Fibroblast of villous mesenchyme (primary cell): ENCODE measurements around the gene FAF1. TPM values are rescaled to one million over a fixed set of nuclear protein-coding genes. Genes with fewer than 3 reads are reported as not detected.
A peak's percentile ranks its signal among the peaks of the same experiment; 100 is the strongest.

Source experiments
- DNase-seq: peaks from one replicate; pipeline ENCODE4 v3.0.0-alpha.2; 2010; ENCODE audit warnings: low read depth
- H3K4me3 ChIP-seq: 2 replicates; pipeline ENCODE4 v1.5.1; 2011; ENCODE audit warnings: low read depth, mild to moderate bottlenecking, low read length
- CTCF ChIP-seq: IDR thresholded peaks from 2 replicates; pipeline ENCODE4 v1.5.1; 2012; ENCODE audit warnings: low read depth, mild to moderate bottlenecking, low read length; ENCODE audit not compliant: insufficient read depth
- total RNA-seq: library from RNA; depleted of rRNA; stranded (reverse); fragments of >200 nt; gene quantifications from 2 replicates; pipeline ENCODE4 v1.2.3, GENCODE V29; 2012

Gene FAF1
- total RNA-seq, 1 donor, result 55.7 TPM

- DNase-seq, result peak; percentile 47
- TF ChIP-seq CTCF, result no peak
- peak overlapping the region; percentile 75 for H3K4me3 ChIP-seq
Observed at GRCh38 chr1:50978144-50978851, 18.2 kb upstream of the FAF1 start.

DNA sequence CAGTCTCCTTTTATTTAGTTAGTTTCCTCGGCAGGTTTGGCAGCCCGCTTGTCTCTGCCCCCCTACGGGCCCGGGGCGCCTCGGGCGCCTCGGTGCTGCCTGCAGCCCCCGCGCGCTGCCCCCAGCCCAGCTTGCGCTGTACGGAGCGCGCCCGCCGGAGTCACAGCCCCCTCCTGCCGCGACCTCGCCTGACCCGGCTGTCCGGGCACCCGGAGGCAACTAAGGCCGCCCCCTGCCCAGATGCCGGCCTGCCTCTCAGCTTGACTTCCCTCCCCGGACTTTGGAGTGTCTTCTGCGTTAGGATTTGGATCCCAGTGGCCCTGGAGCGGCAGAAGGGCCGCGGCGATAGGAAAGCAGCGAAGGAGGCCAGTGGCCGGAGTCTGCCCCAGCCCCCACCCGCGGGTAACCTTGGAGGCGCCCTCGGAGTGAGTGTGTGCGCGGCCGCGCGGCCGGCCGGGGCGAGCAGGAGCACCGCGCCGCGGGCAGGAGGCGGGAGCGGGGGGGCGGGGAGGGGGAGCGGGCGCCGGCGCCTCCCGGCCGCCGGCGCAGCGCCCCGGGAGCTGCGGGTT is 17.6 kb upstream of the FAF1 start:
- DNase-seq, result peak; percentile 38
- peak overlapping the region; percentile 75 for H3K4me3 ChIP-seq
- no peak for TF ChIP-seq CTCF

DNA sequence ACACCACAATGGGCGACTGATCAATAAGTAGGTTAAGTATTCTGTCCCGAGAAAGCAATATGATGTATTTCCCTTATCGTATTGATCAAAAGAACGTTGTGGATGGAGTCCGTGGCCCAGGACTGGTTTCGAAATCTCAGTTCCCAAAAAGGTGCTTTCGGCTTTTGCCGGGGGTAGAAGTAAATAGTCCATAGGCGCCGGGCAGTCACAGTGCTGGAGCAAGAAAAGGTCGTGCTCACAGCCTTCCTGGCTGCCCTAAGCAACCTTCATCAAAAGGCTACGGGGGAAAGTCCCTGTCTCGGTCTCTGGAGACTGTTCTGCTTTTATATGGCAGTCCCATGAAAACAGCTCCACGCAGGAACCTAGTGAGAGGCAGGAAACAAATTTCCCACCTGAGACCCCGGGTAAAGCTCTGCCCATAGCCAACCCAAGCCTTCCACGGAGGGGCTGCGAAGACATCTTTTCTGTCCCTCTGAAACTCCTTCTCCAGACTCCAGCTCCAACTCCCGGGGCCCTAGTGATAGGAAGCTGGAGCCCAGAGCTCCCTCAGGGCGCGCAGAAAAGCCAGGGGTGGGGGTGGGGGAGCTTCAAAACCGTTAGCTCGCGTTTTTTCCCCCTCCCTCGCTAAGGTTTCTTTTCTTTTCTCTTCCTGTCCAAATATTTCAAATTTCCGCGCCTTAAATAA is 17.0 kb upstream of the FAF1 start:
- H3K4me3 ChIP-seq, result peak overlapping the region; percentile 75
- DNase-seq, result peak; percentile 37
- no peak for TF ChIP-seq CTCF

DNA sequence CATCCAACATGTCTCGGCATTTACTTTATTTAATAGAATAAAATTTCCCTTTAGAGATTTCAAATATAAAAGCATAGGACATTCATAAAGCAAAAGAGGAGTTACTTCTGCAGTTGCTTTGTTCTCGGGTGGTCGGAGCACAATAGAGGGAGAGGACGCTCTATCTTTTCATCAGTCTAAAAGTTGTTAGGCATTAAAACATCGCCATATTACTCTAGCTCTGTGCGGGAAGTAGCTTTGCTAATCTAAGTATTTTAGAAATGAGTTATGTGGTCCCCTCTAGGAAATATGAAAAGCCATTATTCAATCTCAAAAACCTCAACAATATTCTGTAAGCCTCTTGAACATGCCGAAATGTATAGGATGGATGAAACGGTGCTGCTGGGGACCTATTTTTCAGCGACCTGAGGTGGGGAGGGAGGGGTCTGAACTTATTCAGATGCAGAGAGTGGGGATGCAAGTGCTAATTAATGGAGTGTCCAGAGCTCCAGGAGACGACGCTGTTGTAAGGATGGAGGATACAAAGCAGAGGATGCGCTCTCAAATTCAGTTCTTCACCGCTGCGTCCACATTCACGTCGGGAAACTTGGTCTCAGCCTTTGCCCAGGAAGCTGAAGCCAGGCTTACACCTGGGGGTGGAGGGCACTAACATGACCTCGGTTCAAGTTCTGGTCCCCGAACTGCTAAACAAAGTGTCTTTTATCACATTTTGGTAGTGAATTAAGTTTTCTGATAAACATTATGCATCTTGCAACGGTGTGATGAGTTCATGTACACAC is 16.2 kb upstream of the FAF1 start:
- no peak for DNase-seq
- H3K4me3 ChIP-seq, result peak overlapping the region; percentile 75
- no peak for TF ChIP-seq CTCF

DNA sequence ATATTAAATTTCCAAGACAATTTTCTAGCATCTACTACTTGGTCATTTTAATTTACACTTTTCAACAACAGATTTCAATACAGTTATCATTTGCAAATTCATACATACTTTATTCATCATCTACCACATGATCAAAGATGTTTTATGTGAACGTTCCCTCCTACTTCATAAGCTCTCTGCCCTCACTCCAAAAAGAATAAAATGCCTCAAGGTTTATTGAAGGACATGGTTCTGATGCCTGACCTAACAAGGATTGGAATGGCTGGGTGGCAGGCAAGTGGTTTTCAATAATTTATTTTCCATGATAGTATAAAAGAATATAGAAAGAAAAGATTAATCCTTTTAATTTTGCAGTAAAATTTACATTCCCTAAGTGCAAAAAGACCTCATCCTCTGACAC is 15.4 kb upstream of the FAF1 start:
- no peak for DNase-seq
- no peak overlapping the region for H3K4me3 ChIP-seq
- TF ChIP-seq CTCF, result no peak

DNA sequence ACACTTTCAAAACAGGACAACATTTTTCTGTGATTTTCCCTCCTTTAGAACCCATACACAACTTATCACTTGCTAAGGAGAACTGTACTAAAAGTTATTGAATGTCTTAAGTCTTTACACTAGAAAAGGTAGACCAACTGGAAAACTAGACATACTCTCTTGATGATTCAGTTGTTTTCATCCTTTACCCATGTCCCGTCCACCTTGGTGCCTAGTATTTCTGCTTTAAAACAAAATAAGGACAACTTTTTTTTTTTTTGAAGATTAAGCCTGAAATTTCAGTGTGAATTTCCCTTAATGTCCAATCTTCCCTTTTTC is 14.5 kb upstream of the FAF1 start:
- no peak for DNase-seq
- H3K4me3 ChIP-seq, result no peak overlapping the region
- no peak for TF ChIP-seq CTCF
